ENCODE measurements around the gene EGFL7. TPM values are rescaled to one million over a fixed set of nuclear protein-coding genes. Genes with fewer than 3 reads are reported as not detected.

EGFL7 gene
- total and polyA plus RNA-seq, 10 of the 15 experiments (the other 5 are each of a cell fraction or from before 2014, with no cell fraction given) = 0.06 to 0.46 (median 0.19) TPM; not detected in 5

GRCh38 chr9:136672431-136673087 lies 9.8 kb downstream of the EGFL7 start:
- in situ Hi-C loops (cut with MboI) (no loop called here), intact Hi-C loops (cut with micrococcal nuclease; ENCODE audit: unreplicated experiment) (no loop called here)
- no peak overlapping the region for H3K4me2 ChIP-seq (ENCODE audit: control insufficient read depth, insufficient read depth)
- no peak overlapping the region for H3K9ac ChIP-seq (ENCODE audit: control insufficient read depth, insufficient read depth, low read length)
- DNase-seq (ENCODE audit: low read depth, low spot score) = no peak
- H3K9me3 ChIP-seq (replicated peaks; ENCODE audit: control insufficient read depth, insufficient read depth, low read length) = no peaks in the 10 kb centered on the region
- H3K36me3 ChIP-seq (ENCODE audit: control insufficient read depth in 2 of 2, insufficient read depth in 2 of 2, low read length in 1 of 2) = no peaks in the 10 kb centered on the region; a peak in 1 of 4 replicates
- no peak overlapping the region for H3K27ac ChIP-seq (ENCODE audit: control insufficient read depth, insufficient read depth)
- H4K20me1 ChIP-seq (ENCODE audit: control insufficient read depth, insufficient read depth) = no peaks in the 10 kb centered on the region
- ChIA-PET CTCF (interaction anchor here (0.7 to 2.6 kb wide), 11 partner anchors 12 to 187 kb away, joined by 3 to 13 read pairs (median 6); no protein-coding TSS in a partner anchor), RAD21 (ENCODE audit: unreplicated experiment) (interaction anchor here (0.6 kb wide), 1 partner anchor 55 kb away, joined by 3 read pairs; no protein-coding TSS in a partner anchor), SMC1A (ENCODE audit: uncharacterized antibody, unreplicated experiment) (no interaction called here), POLR2A (interaction anchor here (0.6 to 1.1 kb wide), 2 partner anchors 11 to 28 kb away, joined by 3 read pairs; no protein-coding TSS in a partner anchor)
- FAIRE-seq = no peak
- TF ChIP-seq NFXL1 (IDR thresholded peaks at IDR 0.05; ENCODE audit: borderline replicate concordance) = no peak
- TF ChIP-seq E4F1 (IDR thresholded peaks at IDR 0.05; ENCODE audit: borderline replicate concordance, partially characterized antibody) = no peak
- no peak for TF ChIP-seq TCF3 (IDR thresholded peaks at IDR 0.05; ENCODE audit: borderline replicate concordance, insufficient read depth, low read depth, low read length)
- no peak for TF ChIP-seq RFX5 (IDR thresholded peaks at IDR 0.05; ENCODE audit: low read depth, low read length)
- no TSS peak for BruUV-seq (replicated peaks)
- no peak for ATAC-seq
- H3K79me2 ChIP-seq (ENCODE audit: control insufficient read depth, insufficient read depth, low read length) = no peaks in the 10 kb centered on the region
- 67% methylated on average over 13 of the region's 14 CpGs for WGBS (ENCODE audit: insufficient coverage, insufficient replicate concordance, low lambda C conversion rate, missing lambda C conversion rate)
- H3K27me3 ChIP-seq (replicated peaks in 1 of 2; ENCODE audit: control insufficient read depth in 2 of 2, insufficient read depth in 2 of 2, low read length in 1 of 2) = no peaks in the 10 kb centered on the region; a peak in 1 of 4 replicates
- H3K4me1 ChIP-seq (ENCODE audit: control insufficient read depth, insufficient read depth, low read length) = no peaks in the 10 kb centered on the region
- no peak overlapping the region for H3K4me3 ChIP-seq
- no peak overlapping the region for H2AFZ ChIP-seq (ENCODE audit: control insufficient read depth, low read depth, low read length)

Data from GM12878 (cell line).